HG03097 (cell line): Measurements from ENCODE around the gene ZNF609.

Experiments
- ATAC-seq: cut with Tn5 transposase; IDR thresholded peaks from one replicate; pipeline ENCODE4 v1.9.1; 2021; ENCODE audit not compliant: unreplicated experiment, low FRiP score

Gene ZNF609

DNA sequence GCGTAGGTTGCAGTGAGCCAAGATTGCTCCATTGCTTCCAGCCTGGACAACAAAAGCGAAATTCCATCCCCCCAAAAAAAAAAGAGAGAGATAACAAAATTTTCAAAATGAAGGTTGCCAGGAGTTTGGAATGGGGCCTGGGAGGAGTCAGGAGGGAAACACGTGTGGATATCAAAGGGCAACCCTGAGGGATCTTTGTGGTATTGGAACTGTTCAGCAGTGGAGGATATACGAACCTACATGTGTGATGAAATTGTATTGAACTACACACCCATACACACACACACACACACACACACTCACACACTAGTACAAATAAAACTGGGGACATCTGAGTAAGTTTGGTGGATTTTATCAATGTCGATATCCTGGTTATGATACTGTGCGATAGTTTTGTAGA lies 253.2 kb downstream of the ZNF609 start:
- ATAC-seq: no peak

DNA sequence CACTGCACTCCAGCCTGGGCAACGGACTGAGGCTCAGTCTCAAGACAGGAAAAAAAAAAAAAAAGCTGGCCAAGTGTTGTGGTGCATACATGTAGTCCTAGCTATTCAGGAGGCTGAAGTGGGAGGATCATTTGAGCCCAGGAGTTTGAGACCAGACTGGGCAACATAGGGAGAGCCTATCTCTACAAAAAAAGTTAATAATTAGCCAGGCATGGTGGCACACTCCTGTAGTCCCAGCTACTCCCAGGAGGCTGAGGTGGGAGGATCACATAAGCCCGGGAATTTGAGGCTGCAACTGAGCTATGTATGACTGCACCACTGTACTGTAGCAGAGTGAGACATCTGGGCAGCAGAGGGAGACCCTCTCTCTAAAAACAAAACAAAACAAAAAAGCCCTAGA lies 256.1 kb downstream of the ZNF609 start:
- ATAC-seq: no peak

DNA sequence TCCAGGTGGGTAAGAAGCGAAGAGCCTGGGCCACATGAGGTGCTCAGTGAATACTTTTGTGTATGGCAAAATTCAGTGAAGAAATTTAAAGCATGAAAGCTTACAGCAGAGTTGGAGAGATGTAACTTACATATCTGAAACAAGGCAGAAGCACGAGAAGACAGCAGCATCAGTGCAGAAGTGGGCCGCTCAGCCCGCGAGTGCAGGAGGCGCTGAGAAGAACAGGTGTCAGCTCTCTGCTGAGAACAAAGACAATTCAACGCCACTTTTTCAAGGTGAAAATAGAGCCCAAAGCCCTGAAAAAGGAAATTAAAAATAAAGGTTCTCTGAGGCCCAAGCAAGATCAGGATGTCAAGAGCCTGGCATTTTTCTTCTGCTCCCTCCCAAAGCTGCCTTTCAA lies 256.8 kb downstream of the ZNF609 start:
- ATAC-seq: no peak

DNA sequence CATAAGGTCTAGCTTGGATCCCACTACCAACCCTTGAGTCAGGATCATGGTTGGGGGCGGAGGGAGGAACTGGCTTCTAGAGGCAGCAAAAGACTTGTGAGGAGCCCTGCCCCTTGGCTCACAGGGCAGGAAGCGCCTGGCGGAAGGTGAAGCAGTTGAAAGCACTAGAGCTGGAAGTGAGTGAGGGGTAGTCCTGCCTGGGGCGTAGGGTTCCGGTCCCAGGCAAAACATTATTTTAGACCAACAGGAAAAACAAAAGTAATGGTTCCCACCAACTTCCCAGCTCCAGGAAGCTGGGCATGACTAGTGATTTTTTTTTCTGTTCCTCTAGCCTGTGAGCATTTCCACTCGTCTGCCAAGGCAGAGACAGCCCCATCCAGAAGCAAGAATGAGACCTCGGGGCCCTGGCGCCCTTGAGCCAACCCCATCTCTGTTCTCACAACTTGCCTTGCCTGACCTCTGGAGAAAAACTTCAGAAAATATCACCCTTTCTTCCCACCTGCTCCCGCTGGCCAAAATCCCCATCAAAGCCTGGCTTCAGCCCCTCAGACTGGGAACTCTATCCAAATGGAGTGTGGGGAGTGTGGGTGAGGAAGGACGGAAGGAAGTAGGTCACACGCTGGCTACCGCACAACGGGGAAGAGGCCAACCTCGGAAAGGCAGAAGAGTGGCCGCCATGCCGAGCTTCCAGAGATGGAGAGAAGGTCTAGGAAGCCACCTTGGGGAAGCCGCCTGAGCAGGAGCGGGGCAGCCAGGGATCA lies 257.5 kb downstream of the ZNF609 start:
- ATAC-seq: no peak

DNA sequence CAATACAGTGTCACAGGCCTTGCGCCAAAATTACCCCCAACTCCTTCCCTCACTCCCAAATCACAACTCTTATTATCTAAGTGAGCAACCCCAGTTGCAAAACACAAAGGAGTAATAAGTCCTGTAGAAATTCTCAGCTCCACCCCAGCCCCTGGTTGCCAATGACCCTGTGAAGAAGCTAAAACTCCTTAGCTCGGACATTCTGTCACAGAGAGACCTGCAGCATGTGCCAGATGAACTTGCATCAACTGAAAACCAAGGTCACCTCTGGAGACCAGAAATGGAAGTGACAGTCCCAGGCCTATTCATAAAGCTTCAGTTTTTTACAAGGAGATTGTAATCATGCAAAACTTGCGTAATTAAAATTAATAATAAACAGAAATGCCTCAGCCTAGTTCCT lies 259.8 kb downstream of the ZNF609 start:
- no peak for ATAC-seq

DNA sequence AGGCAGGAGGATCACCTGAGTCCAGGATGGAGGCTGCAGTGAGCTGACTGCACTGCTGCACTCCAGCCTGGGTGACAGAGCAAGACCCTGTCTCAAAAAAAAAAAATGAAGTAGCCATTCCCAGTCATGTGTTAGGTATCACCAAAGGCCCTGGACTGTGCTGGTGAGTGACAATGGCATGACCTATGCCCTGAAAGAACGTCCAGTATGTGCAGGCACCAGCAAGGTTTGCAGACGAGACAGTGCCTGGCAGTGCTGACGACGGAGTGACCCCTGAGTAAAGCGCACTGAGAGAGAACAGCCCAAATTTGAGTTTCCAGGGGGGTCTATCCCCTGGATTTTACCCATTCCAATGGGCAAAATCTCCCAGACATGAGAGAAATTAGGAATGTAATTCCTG lies 269.8 kb downstream of the ZNF609 start:
- ATAC-seq: no peak

DNA sequence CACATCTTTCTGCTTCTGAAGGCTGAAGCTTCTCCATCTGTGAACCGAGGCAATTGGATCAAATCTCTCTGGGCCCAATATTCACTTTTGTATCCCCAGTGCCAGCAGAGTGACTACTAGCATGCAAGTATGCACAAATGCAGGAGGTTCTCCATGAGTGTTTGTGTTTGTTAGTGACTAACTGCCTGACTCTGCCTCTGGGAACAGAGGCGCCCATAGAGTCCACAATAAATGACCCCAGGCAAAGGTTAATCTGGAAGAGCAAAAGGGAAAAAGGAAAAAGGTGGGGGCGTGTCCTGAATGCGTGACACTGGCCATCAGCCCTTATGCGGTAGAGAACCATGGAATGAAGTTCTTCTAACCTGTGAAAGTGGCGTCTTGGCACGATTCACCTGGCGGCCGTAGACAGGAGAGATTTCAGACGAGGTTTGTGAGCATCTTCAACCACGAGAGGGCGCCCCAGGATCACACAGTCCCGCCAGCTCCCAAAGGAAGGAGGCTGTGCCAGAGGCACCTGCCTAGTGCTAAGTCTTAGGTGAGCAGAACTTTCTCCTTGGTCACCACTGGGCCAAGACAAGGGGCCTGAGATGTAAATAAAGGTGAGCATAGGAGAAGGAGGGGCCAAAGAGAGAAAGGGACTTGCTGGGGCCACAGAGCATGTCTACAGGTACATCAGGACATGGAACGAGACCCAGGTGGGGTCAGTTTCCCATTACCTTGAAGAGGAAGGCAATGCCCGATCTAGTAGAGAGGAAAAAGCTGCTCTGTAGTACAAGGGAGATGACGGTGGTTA lies 270.8 kb downstream of the ZNF609 start:
- no peak for ATAC-seq

DNA sequence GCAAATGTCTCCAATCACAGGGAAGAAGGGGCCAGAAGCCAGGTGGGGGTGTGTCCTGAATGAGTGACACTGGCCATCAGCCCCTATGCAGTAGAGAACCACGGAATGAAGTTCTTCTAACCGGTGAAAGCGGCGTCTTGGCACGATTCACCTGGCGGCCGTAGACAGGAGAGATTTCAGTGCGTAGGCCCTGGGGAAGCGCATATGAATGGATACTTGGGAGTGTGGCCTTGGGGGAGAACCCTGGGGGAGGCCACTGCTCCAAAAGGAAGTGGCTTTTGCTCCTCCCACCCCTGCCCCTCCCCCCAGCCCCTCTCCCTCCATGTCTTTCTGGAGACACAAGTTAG lies 271.4 kb downstream of the ZNF609 start:
- ATAC-seq: no peak

DNA sequence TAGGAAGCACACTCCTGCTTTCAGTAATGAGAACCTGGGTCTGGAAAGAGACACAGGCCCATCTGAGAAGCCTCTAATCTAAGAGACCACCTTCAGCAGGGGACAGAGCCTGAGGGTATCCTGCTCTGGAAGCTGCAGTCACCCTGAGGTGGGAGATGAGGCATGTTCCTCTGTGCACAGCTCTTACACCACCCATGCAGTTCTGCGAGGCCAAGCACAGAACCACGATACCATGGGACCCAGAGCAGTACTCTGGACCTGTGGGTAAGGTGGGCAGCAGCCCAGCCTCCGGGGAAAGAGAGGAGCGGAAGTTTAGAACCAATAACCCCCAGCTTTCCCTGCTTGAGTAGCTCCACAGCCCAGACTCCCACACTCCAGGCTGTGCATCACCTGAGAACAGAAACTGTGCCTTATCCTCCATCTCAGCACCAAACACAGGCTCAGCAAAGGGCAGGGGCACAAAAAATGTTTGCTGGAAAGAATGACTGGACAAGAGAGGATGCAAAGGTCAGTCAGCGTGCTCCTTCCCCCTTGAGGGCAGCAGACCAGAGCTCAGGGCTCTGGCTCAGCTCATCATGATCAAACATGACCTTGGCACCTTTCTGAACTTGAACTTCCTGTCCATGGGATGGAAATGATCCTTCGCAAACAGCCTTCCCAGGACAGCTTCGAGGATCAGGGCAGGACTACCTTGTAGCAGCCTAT lies 271.9 kb downstream of the ZNF609 start:
- ATAC-seq: no peak
